Activated T-cell treated with anti-CD3 and anti-CD28 coated beads for 4 hours (primary cell): ENCODE measurements around the gene ARHGEF16.
A peak's percentile ranks its signal among the peaks of the same experiment; 100 is the strongest.

Source experiments
- DNase-seq: peaks from one replicate; pipeline ENCODE4 v3.0.0-alpha.2; 2020

The ARHGEF16 gene

DNA sequence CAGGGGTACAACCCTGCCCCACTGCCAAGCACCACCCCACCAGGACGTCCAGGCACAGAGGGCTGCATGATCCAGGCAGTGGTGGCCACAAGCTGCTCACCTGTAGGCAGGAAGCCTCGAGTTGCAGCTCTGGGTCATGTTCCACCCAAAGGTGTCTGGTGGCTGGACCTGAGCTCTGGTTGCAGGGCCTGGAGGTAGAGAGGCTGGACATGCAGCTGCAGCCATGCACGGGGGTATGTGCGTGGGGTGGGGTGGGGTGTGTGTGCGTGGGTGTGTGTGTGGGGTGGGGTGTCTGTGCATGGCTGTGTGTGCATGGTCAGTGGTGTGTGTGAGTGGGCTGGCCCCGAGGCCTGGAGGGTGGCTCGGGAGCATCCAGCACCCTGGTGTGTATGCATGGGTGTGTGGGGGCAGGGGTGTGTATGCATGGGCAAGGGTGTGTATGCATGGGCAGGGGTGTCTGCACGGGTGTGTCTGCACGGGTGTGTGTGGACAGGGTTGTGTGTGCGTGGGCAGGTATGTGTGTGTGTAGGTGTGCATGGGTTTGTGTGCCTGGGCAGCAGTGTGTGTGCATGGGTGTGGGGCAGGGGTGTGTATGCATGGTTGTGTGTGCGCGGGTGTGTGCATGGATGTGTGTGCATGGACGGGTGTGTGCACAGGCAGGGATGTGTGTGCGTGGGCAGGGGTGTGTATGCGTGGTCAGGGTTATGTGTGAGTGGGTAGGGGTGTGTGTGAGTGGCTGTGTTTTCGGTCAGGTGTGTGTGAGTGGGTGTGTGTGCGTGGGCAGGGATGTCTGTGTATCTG, 15.6 kb downstream of the ARHGEF16 start:
- DNase-seq: no peak

DNA sequence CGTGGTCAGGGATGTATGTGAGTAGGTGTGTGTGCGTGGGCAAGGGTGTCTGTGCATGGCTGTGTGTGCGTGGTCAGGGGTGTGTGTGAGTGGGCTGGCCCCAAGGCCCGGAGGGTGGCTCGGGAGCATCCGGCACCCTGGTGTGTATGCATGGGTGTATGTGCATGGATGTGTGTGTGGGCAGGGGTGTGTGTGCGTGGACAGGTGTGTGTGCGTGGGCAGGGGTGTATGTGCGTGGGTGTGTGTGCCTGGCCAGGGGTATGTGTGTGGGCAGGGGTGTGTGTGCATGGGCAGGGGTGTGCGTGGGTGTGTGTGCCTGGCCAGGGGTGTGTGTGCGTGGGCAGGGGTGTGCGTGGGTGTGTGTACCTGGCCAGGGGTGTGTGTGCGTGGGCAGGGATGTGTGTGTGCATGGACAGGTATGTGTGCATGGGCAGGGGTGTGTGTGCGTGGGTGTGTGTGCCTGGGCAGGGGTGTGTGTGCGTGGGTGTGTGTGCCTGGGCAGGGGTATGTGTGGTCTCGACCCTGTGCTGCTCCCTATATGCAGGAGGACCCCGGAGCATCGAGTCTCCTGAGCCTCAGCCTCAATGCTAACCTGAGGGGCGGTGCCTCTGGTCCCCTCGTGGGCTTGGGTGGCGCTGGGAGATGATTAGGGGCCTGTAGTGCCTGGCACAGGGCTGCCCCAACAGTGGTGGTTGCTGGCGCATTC, 16.3 kb downstream of the ARHGEF16 start:
- DNase-seq: no peak

DNA sequence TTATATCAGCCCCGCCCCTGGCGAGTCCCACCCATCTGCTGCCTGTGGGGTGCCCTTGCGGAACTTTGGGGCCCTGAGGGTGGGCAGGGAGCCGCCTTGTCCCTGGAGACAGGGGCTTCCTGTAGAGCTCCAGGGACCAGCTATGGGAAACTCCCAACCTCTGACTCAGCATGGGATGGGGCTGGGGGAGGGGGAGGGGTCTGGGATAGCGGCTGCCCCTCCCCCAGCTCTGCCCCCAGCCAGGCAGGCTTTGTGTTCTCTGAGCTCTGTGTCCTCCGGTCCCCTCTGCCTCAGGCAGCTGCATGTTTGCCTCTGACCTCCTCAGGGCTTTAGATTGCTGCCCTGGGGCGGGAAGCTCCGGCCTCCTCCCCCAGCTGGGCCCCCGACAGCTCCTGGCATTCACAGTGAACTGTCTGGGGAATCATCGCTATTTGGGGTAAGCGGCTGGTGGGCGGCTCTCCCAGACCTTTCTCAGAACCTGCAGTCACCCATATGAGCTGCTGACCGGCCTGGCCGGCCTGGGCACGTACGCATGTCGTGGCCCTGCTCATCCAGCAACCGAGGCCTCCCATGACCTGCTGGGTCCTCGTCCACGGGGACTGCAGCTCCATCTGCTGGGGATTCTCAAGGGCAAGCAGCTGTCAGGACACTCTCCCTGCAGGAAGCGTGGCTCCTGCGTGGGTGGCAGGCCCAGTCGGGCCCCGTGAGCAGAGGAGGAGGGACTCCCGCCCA, 17.1 kb downstream of the ARHGEF16 start:
- no peak for DNase-seq

DNA sequence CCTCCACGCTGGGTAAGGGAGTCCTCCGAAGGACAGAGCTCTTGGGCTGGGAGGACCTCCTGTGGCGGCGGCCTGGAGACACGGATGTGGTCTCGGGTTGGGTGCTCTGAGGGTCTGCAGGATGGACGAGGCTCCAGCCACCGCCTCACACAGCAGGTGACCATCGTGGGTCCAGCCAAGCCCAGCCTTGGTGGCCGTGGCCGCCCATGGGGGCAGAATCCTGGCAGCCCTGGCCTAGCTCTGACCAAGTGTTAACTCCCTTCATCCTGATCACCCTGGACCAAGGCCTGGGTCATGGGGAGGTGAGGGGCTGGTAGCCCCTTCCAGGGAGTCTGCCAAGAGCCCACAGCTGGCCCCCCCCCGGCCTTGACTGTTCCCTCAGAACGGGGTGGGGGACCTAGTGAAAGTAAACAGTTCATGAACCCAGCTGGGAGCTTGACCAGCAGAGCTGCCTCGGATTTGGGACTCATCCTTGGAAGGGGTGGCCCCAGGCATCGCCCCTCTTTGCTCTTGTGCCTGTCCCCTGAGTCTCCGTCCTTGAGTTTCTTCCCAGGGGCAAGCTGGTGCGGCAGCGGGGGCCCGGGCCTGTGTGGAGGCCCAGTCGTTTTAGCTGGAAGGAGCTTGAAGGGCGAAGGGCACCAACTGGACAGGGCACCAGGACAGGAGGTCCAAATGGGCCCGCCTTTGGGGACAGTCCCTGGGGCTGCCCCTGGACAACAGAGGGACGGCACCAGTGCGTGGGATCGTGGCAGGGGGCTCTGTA, 17.8 kb downstream of the ARHGEF16 start:
- DNase-seq: no peak

DNA sequence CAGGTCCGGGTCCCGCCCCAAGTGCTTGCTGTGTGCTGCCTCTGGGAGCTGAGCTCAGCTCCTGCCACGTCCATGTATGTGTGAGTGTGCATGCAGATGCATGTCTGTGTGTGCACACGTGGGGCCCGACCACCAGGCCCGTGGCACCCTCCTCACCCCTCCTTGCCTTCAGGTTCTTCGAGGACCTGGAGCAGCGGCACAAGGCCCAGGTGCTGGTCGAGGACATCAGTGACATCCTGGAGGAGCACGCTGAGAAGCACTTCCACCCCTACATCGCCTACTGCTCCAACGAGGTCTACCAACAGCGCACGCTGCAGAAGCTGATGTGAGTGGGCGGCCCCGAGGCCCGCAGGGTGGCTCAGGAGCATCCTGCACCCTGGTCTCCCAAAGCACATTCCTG, 18.4 kb downstream of the ARHGEF16 start:
- DNase-seq: no peak

DNA sequence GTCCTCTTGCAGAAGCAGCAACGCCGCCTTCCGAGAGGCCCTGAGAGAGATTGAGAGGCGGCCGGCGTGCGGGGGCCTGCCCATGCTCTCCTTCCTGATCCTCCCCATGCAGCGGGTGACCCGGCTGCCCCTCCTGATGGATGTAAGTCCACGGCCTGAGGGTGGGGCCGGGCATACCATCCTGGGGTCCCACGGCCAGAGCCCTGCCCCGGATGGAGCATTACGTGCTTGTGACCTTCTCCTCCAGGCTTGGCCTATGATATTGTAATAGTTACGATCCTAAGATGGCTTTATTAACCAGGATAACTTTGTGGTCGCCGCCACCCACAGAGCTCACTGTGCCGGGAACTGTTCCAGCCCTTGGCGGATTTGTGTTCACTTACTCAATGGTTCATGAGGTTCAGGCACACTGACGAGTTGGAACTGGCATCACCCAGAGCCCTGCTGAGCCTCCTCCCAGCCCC, 18.9 kb downstream of the ARHGEF16 start:
- no peak for DNase-seq

DNA sequence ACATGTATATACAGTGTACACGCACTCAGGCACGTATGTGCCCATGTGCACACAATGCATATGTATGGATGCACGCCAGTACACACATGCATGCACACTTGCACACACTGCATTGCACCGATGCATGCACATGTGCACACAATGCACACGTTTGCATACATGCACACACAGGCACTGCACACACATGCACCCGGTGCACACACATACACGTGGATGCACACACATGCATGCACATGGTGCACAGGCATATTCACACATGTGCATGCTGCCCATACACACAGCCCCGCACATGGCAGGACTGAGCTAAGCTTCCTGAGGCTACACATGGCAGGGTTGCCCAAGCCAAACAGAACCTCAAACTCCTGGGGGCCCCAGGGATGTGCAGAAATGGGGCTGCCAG, 19.6 kb downstream of the ARHGEF16 start:
- no peak for DNase-seq

DNA sequence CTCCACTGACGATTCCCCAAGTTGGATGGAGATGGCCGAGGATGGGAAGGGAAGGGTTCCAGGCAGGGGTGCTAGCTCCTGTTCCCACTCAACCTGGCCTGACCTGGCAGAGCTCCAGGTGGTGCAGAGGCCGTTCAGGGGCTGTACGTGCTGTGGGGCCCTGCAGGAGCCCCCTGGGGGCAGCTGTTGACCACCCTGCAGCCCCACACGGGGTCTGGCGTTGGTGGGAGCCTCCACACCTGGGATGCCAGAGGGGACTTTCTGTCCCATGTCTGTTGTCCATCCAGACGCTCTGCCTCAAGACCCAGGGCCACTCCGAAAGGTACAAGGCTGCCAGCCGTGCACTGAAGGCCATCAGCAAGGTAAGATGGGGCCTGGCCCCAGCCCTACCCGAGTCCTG, 20.0 kb downstream of the ARHGEF16 start:
- DNase-seq: no peak

DNA sequence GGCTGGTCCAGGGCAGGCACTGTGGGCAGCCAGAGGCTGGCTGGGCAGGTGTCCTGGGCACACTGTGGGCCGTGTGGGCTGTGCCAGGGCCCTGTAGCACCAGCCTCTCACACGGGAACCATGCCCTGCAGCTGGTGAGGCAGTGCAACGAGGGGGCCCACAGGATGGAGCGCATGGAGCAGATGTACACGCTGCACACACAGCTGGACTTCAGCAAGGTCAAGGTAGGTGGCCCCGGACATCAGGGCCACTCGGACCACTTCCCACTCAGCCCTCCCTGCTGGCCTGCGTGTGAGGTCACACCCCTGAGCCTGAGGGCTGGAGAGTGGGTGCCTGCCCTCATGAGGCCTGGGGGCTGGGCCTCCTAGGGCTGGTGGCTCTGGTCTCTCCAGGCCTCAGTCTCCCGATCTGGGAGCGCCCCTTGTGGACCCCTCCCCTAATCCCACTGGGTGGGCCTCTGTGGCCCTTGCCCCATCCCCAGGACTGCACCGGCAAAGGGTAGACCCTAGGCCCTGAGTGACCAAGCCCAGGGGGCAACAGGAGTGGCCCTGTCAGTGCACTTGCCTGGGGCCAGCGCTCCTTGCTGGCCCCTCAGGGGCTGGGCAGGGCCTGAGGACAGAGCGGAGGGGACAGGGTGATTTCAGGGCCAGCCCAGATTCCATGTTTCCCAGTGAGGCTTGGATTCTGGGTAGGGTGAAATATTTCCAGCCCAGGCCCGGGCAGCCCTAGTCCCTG, 21.5 kb downstream of the ARHGEF16 start:
- no peak for DNase-seq

DNA sequence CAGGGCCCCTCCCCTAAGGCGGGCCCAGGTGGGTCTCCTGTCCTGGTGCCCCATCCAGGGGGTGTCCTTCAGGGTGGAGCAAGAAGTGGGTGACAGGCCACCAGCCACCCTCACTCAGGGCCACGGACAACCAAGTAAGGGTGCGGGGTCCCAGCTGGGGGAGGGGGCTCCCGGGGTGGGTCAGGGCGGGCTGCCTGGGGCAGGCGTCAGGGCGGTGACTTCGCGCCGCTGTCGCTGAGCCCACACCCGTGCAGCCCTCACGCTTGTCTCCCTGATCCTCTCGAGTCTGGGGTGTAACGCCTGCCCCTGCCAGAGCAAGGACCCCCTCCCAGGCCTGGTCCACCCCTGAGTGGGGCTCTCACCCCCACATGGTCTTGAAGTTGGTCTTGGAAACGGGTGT, 22.2 kb downstream of the ARHGEF16 start:
- no peak for DNase-seq

DNA sequence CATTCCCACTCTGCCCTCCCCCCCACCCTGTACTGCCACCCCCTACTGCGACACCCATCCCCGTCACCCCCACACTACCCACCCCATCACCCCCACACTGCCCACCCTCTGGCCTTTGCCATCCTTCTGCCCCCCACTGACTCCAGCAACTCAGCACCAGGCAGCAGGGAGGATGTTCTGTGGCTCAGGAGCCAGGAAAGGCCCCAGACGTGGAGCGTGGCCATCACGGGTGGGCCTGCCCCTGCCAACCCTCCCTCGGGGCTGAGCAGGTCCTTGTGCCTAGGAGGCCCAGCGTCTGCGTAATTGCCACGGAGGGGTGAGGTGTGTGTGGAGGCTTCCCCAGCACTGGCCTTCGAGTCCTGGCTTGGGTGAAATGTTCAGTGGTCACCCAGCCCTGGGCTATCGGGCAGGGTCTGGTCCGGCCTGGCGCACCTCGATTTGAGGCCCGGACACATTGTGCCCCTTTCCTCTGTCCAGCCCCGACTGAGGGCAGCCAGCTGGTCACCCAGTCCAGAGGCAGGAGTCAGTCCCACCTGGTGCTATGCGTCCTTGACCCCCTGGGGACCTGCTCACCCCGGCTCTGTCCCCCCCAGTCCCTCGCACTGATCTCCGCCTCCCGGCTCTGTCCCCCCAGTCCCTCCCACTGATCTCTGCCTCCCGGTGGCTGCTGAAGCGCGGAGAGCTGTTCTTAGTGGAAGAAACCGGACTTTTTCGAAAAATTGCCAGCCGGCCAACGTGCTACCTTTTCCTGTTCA, 23.0 kb downstream of the ARHGEF16 start:
- no peak for DNase-seq

DNA sequence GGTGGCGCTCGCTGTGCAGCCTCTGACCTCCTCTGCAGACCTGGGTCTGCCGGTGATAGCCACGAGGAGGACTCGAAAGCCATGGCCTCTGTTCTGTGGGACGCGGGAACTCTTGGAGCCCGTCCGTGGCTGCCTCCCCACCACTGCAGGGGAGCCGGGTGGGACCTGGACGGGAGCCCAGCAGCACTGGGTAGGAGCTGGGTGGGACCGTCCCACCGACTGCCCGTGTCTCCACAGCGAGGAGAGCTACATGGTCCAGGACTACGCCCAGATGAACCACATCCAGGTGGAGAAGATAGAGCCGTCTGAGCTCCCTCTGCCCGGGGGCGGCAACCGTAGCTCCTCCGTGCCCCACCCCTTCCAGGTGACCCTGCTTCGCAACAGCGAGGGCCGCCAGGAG, 23.7 kb downstream of the ARHGEF16 start:
- DNase-seq: no peak

DNA sequence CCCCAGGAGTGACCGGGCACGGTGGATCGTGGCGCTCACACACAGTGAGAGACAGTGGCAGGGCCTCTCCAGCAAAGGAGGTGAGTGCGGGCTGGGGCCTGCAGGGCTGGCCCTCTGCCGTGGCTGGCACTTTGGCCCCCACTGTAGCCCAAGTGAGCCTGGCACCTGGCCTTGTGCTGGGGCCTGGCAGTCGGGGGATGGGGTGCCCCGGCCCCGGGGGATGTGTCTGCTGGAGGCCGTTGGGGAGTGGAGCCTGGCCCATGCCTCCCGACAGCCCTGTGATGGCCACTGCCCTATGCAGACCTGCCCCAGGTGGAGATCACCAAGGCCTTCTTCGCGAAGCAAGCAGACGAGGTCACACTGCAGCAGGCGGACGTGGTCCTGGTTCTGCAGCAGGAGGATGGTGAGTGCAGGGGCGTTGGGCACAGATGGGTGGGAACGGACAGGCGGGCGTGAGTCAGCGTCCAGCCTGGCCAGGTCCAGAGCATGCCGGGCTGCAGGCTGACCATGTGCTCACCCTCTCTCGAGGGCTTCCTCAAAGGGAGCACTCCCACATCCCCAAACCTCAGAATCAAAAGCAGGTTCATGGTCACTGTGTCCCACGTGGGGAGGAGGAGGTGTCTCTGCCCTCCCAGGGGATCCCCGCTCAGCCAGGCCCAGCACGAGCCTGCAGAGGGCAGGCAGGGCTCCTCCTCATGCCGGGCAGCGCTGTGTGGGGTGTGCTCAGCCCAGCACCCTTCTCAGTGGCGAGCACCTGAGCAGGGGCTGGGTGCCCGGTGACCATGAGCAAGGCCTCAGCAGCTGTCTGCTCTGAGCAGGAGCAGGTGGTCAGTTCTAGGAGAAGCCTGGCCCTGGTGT, 25.3 kb downstream of the ARHGEF16 start:
- no peak for DNase-seq

DNA sequence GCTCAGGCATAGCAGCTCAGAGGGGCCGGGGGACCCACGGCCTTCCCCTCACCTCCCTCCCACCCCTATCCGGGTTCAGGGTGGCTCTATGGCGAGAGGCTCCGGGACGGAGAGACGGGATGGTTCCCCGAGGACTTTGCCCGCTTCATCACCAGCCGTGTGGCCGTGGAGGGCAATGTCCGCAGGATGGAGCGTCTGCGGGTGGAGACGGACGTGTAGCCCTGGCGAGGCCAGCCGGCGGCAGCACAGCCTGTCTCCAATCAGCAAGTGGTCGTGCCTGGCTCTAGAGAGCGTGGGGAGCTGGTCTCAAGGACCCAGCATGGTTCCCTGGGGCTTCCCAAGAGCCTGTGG, 25.9 kb downstream of the ARHGEF16 start:
- DNase-seq: no peak

DNA sequence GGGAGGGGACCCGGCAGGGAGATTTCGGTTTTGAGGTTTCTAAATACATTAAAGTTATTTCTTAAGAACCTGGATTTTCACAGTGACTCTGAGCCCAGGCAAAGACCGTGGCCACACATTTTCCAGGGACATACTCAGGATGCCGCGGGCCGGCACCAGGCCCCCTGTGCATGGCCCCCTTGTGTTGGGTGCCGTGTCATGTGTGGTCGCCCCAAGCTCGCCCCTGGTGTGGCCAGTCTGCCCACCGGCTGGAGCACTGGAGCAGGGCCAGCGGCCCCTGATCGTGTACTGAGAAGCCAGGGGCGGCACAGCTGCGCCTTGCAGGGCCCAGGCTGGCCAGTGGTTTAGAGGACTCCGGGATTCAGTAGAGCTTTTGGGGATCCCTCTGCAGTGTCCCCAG, 26.6 kb downstream of the ARHGEF16 start:
- DNase-seq: no peak

DNA sequence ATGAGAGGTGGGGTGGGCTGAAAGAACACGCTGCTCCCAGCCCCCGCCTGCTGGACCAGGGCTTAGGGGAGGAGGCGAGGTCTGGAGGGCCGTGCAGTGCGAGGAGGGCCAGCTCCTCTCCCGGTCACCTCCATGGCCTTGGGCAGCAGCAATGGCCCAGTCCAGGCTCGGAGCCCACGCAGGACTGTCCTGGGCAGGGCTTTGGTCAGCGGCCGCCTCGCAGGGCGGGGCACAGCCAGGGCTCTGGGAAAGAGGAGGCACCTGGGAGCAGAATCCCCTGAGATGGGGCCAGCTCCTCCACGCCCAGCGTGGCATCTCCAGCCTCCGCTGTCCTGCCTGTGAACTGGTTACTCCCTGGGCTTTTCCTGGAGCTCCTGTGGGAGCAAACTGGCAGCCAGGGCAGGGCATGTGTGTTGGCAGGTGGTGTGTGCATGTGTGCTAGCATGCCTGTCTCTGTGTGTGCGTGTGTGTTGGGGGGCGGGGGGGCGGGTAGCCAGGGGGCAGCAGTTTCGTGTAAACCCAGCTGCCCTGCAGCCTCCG, 27.4 kb downstream of the ARHGEF16 start:
- DNase-seq: no peak

DNA sequence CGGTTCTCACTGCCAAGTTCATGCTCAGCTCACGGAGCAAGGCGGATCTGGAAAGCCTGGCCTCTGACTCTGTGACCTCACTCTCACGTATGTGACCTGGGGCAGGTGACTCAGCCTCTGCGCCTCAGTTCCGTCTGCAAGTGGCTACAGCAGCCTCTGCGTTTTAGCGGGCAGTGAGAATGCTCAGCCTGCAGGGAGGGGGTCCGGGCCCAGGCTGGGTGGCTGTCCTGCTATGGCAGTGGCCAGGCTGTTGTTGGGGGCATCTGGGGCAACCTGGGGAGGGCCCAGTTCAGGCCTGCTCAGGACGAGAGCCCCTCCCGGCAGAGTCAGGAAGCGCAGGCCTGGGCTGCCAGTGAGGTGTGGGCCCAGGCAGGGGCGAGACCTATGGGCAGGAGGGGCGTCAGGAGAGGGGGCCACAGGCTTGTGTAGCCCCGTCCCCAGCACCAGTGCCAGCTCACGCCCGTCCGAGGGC, 27.9 kb downstream of the ARHGEF16 start:
- no peak for DNase-seq

DNA sequence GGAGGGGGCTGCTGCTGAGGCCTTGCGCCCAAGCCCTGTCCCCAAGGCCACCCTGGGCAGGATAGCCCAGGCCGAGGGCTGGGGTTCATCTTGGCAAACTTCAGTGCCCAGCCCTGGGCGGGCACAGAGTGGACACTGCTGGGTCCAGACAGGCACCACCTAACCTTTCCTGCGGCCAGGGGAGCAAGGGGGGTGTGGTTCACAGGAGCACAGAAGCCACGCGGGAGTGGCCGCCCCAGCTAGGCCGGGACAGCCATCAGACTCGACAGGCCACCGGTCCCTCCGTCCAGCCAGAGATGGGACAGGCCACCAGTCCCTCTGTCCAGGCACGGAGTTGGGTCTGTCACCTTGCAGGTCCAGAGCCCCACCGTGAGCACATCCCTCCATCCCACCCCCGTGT, 28.9 kb downstream of the ARHGEF16 start:
- no peak for DNase-seq

DNA sequence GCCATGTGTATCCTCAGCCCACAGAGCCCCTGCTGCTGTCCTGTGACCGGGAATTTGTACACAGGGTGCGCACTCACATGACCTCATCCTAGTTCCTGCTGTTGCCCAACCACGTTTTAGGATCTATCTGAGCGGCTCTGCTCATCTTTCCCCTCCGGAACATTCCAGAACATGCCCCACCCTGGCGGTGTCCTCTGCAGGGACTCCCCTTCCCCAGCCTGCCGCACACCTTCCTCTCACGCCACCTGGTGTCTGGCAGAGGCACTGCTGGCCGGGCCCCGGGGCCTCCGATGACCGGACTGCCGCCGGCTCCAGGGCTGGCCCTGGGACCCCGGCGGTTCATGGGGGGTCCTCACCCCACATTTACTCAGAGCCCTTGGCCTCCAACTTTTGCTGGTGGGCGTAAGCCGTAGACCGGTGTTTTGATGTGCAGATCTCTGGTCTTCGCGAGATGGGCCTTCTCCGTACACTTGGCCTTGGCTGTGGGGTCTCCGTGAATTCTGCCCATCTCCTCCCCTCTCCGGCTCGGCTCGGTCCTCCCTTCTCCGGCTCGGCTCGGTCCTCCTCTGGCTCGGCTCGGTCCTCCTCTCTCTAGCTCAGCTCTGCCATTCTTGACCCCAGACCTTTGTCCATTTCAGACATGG, 29.5 kb downstream of the ARHGEF16 start:
- peak; percentile 21 for DNase-seq

DNA sequence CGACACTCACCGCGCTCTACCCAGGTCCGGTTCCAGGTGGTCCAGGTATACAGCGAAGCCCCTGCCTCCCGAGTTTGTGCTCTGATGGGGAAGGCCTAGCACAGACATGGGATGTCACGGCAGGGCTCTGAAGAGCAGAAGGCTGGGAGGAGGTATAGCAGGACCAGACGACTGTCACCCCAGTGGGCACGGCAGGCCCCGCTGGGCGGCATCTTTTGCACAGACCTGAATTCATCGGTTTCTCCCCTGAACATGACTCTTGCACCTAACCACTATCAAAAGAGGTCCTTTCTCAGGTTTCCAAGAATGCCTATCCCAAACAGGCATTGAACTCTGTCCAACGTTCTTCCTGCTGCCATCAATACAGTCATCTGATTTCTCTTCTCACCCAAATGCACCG, 30.6 kb downstream of the ARHGEF16 start:
- DNase-seq: no peak
